HCT116 (cell line): ENCODE measurements around the gene DNM3. TPM values are rescaled to one million over a fixed set of nuclear protein-coding genes. Genes with fewer than 3 reads are reported as not detected.

ENCODE experiments used
- ATAC-seq: fragments of 200-7000 bp; cut with Tn5 transposase; 2 replicates; pipeline ENCODE4 v1.9.1; 2020; ENCODE audit warnings: mild to moderate bottlenecking, moderate library complexity
- BruUV-seq: library from RNA; stranded (reverse); fragments of 400-500 nt; replicated peaks from 2 replicates; lab custom pipeline; 2021; lab: Mats Ljungman, UMichigan
- CTCF ChIA-PET: fragments of 300-600 bp; sonication (Branson Sonifier 250); formaldehyde crosslinking; loops from one replicate; lab custom pipeline; 2021; ENCODE audit warnings: antibody characterized with exemption; lab: Charles Lee
- POLR2A ChIA-PET: fragments of 300-600, 350-600 bp; sonication (Branson Sonifier 250); formaldehyde crosslinking; loops from one replicate; lab custom pipeline; 2021; ENCODE audit warnings: antibody characterized with exemption; lab: Charles Lee
- RAD21 ChIA-PET, 2 experiments: fragments of 300-600 bp; sonication (Branson Sonifier 250); formaldehyde crosslinking; loops; one replicate each; lab custom pipeline; 2023; ENCODE audit warnings: low total read pairs in 2 of 2; ENCODE audit not compliant: uncharacterized antibody in 2 of 2, unreplicated experiment in 2 of 2, low non-redundant PET in 1 of 2; lab: Charles Lee
- DNase-seq: peaks from one replicate; pipeline ENCODE4 v3.0.0-alpha.2; 2010; ENCODE audit warnings: low read depth, low spot score
- H2AFZ ChIP-seq: fragments of 200-600 bp; shearing (Covaris generic), sonication (generic); 2 replicates; pipeline ENCODE4 v1.6.1; 2017; ENCODE audit warnings: low read depth, mixed run types, mixed read lengths, antibody characterized with exemption, low read length; ENCODE audit not compliant: poor library complexity, severe bottlenecking
- H3K27ac ChIP-seq: 2 replicates; pipeline ENCODE4 v1.5.1; 2012; ENCODE audit warnings: low read depth, low read length
- H3K27me3 ChIP-seq: fragments of 200-600 bp; sonication (generic); 2 replicates; pipeline ENCODE4 v1.6.1; 2016; ENCODE audit warnings: mixed run types, low read length, mixed read lengths; ENCODE audit not compliant: insufficient read depth
- H3K36me3 ChIP-seq, 2 experiments: fragments of 200-500 bp in 1 of 2; fragments of 200-600 bp in 1 of 2; sonication (Bioruptor generic) in 1 of 2; sonication (generic) in 1 of 2; 2 replicates each; pipeline versions ENCODE4 v1.5.1 to v1.6.1; 2014 to 2016; ENCODE audit warnings: low read length in 2 of 2, inconsistent platforms in 1 of 2, mixed read lengths in 1 of 2, mixed run types in 1 of 2; ENCODE audit not compliant: insufficient read depth in 2 of 2, control insufficient read depth in 1 of 2
- H3K4me1 ChIP-seq, 2 experiments: fragments of 200-600 bp in 1 of 2; sonication (generic) in 1 of 2; 2 replicates each; pipeline versions ENCODE4 v1.5.1 to v1.6.1; 2012 to 2017; ENCODE audit warnings: low read length in 2 of 2, inconsistent platforms in 1 of 2, mild to moderate bottlenecking in 1 of 2, mixed read lengths in 1 of 2, mixed run types in 1 of 2, moderate library complexity in 1 of 2; ENCODE audit not compliant: insufficient read depth in 2 of 2, control insufficient read depth in 1 of 2
- H3K4me2 ChIP-seq: fragments of 200-600 bp; sonication (generic); 2 replicates; pipeline ENCODE4 v1.6.1; 2017; ENCODE audit warnings: mixed run types, low read length, mixed read lengths
- H3K4me3 ChIP-seq, 2 experiments: fragments of 200-600 bp in 1 of 2; sonication (generic) in 1 of 2; replicated peaks in 1 of 2; 2 replicates each; pipeline ENCODE4 v1.5.1; 2011 to 2016; ENCODE audit warnings: low read length in 2 of 2, control low read depth in 1 of 2, low read depth in 1 of 2, mild to moderate bottlenecking in 1 of 2, mixed read lengths in 1 of 2, mixed run types in 1 of 2
- H3K79me2 ChIP-seq: fragments of 200-600 bp; sonication (generic); 2 replicates; pipeline ENCODE4 v1.6.1; 2017; ENCODE audit warnings: mild to moderate bottlenecking, mixed run types, low read length, moderate library complexity, mixed read lengths; ENCODE audit not compliant: insufficient read depth
- H3K9ac ChIP-seq: fragments of 200-600 bp; sonication (generic); 2 replicates; pipeline ENCODE4 v1.6.1; 2016; ENCODE audit warnings: low read length, mixed read lengths
- H3K9me2 ChIP-seq: fragments of 200-600 bp; sonication (generic), shearing (Covaris generic); 2 replicates; pipeline ENCODE4 v1.6.1; 2017; ENCODE audit warnings: mixed run types, mild to moderate bottlenecking, moderate library complexity; ENCODE audit not compliant: insufficient read depth
- H3K9me3 ChIP-seq, 2 experiments: fragments of 200-500 bp in 1 of 2; fragments of 200-600 bp in 1 of 2; sonication (Bioruptor generic) in 1 of 2; sonication (generic) in 1 of 2; 2 replicates each; pipeline ENCODE4 v1.6.1; 2014 to 2017; ENCODE audit warnings: low read length in 2 of 2, mixed read lengths in 2 of 2, inconsistent platforms in 1 of 2, low read depth in 1 of 2, mild to moderate bottlenecking in 1 of 2, mixed run types in 1 of 2, moderate library complexity in 1 of 2; ENCODE audit not compliant: control insufficient read depth in 1 of 2, insufficient read depth in 1 of 2
- H4K20me1 ChIP-seq: fragments of 200-600 bp; sonication (generic), shearing (Covaris generic); 2 replicates; pipeline ENCODE4 v1.6.1; 2017; ENCODE audit warnings: mixed run types, mild to moderate bottlenecking, moderate library complexity; ENCODE audit not compliant: insufficient read depth
- ATF3 ChIP-seq: IDR thresholded peaks from 2 replicates; pipeline ENCODE4 v1.6.1; 2012
- CTCF ChIP-seq, 3 experiments: fragments of 200-600 bp in 1 of 3; sonication (generic) in 1 of 3; IDR thresholded peaks in 2 of 3; conservative IDR thresholded peaks in 1 of 3; 2 replicates each; pipeline ENCODE4 v1.5.1; 2012 to 2017; ENCODE audit warnings: low read depth in 2 of 3, low read length in 2 of 3, antibody characterized with exemption in 1 of 3, borderline replicate concordance in 1 of 3, control low read depth in 1 of 3, mild to moderate bottlenecking in 1 of 3, mixed read lengths in 1 of 3, mixed run types in 1 of 3, moderate library complexity in 1 of 3; ENCODE audit not compliant: insufficient read depth in 1 of 3
- EGR1 ChIP-seq: IDR thresholded peaks from 2 replicates; pipeline ENCODE4 v1.6.1; 2012; ENCODE audit warnings: low read depth
- ELF1 ChIP-seq: IDR thresholded peaks from 2 replicates; pipeline ENCODE4 v1.6.1; 2012; ENCODE audit warnings: low read depth, borderline replicate concordance
- EZH2phosphoT487 ChIP-seq: fragments of 200-600 bp; IDR thresholded peaks from 2 replicates; pipeline ENCODE4 v1.6.1; 2018; ENCODE audit warnings: antibody characterized with exemption, borderline replicate concordance
- FOSL1 ChIP-seq: IDR thresholded peaks from 2 replicates; pipeline ENCODE4 v1.6.1; 2012; ENCODE audit warnings: low read depth
- JUND ChIP-seq: IDR thresholded peaks from 2 replicates; pipeline ENCODE4 v1.6.1; 2012
- POLR2A ChIP-seq: IDR thresholded peaks from 2 replicates; pipeline ENCODE4 v1.7.0; 2011; ENCODE audit warnings: borderline replicate concordance; ENCODE audit not compliant: insufficient read depth, insufficient read length; ENCODE audit errors: extremely low read depth
- RAD21 ChIP-seq: IDR thresholded peaks from 2 replicates; pipeline ENCODE4 v1.6.1; 2012; ENCODE audit warnings: low read depth, mild to moderate bottlenecking
- SIN3A ChIP-seq: IDR thresholded peaks from 2 replicates; pipeline ENCODE4 v1.6.1; 2012; ENCODE audit warnings: low read depth
- SP1 ChIP-seq: IDR thresholded peaks from 2 replicates; pipeline ENCODE4 v1.6.1; 2012; ENCODE audit warnings: low read depth
- SRF ChIP-seq: IDR thresholded peaks from 2 replicates; pipeline ENCODE4 v1.6.1; 2012; ENCODE audit warnings: low read depth
- TCF7L2 ChIP-seq: IDR thresholded peaks from 2 replicates; pipeline ENCODE4 v1.7.0; 2011; ENCODE audit warnings: borderline replicate concordance, inconsistent platforms; ENCODE audit not compliant: insufficient read depth, insufficient read length; ENCODE audit errors: extremely low read depth
- YY1 ChIP-seq: IDR thresholded peaks from 2 replicates; pipeline ENCODE4 v1.6.1; 2011; ENCODE audit warnings: low read length, low read depth, moderate library complexity, mild to moderate bottlenecking; ENCODE audit not compliant: insufficient replicate concordance; ENCODE audit errors: extremely low read depth
- ZBTB33 ChIP-seq: IDR thresholded peaks from 2 replicates; pipeline ENCODE4 v1.6.1; 2011; ENCODE audit warnings: mild to moderate bottlenecking, low read length, moderate library complexity; ENCODE audit not compliant: insufficient replicate concordance; ENCODE audit errors: extremely low read depth
- ZFX ChIP-seq: fragments of 450-650 bp; IDR thresholded peaks from 2 replicates; pipeline ENCODE4 v1.6.1; 2017
- ZNF274 ChIP-seq: fragments of 200-500 bp; sonication (Bioruptor generic); IDR thresholded peaks from 2 replicates; pipeline ENCODE4 v1.6.1; 2014; ENCODE audit warnings: mild to moderate bottlenecking, low read depth, low read length, inconsistent platforms
- intact Hi-C: fragments of 100-400 bp; cut with micrococcal nuclease; formaldehyde crosslinking; loops from 2 replicates; pipeline ENCODE4 v1.10.0; 2022
- total RNA-seq: library from RNA; stranded (reverse); gene quantifications from one replicate; pipeline ENCODE4 v1.2.1, GENCODE V29; 2021; ENCODE audit not compliant: unreplicated experiment

DNM3 gene
- total RNA-seq, 1 experiment from 2014 or later, result 3.1 TPM

GRCh38 chr1:171901245-171901644 is 59.9 kb downstream of the DNM3 start:
- Histone ChIP-seq H2AFZ (no peak overlapping the region), H3K79me2 (no peaks in the 10 kb centered on the region), H3K27me3 (no peaks in the 10 kb centered on the region), H3K9ac (no peak overlapping the region), H3K9me3 (no peaks in the 10 kb centered on the region), H3K9me2 (no peaks in the 10 kb centered on the region), H3K27ac (no peak overlapping the region), H3K4me2 (peak overlapping the region; percentile 17; the same call in 1 of the 2 replicates), H3K4me3 (no peak overlapping the region), H3K36me3 (no peaks in the 10 kb centered on the region), H3K4me1 (peaks cover 0 to 7% of the 10 kb centered on the region in 2 experiments; a peak in 1 of 4 replicates), H4K20me1 (no peaks in the 10 kb centered on the region)
- ChIA-PET RAD21 (no interaction called here), CTCF (no interaction called here), POLR2A (no interaction called here)
- ATAC-seq (peak; percentile 50), DNase-seq (no peak)
- TF ChIP-seq ZNF274 (no peak), SP1 (no peak), EZH2phosphoT487 (no peak), ZBTB33 (no peak), RAD21 (no peak), ATF3 (no peak)
- intact Hi-C loops, result no loop called here
- no TSS peak for BruUV-seq

GRCh38 chr1:171902527-171902926 is 61.2 kb downstream of the DNM3 start:
- intact Hi-C loops, result no loop called here
- H3K27me3 ChIP-seq, result no peaks in the 10 kb centered on the region

More at GRCh38 chr1:171902527-171902926, 61.2 kb downstream of the DNM3 start:
- H3K27ac ChIP-seq, result no peak overlapping the region
- no peaks in the 10 kb centered on the region for H3K9me2 ChIP-seq
- DNase-seq, result no peak
- no peaks in the 10 kb centered on the region for H3K79me2 ChIP-seq
- H3K9me3 ChIP-seq, result no peaks in the 10 kb centered on the region
- RAD21 ChIA-PET, result no interaction called here
- no peak for TF ChIP-seq ZNF274
- TF ChIP-seq YY1, result no peak
- TF ChIP-seq ELF1, result no peak
- TF ChIP-seq SRF, result no peak
- no peak for TF ChIP-seq ZFX
- no peak for TF ChIP-seq SIN3A
- no peak for TF ChIP-seq CTCF (IDR thresholded peaks at IDR 0.05 in 2 of 3, conservative IDR thresholded peaks at IDR 0.05 in 1 of 3; ENCODE audit: borderline replicate concordance in 1 of 3, insufficient read depth in 1 of 3, low read depth in 2 of 3, low read length in 2 of 3)
- TF ChIP-seq EGR1, result no peak
- no peak for TF ChIP-seq JUND
- no peak for TF ChIP-seq POLR2A
- TF ChIP-seq FOSL1, result no peak
- TF ChIP-seq TCF7L2, result no peak
- TF ChIP-seq, all 23 proteins: peak for 0
- CTCF ChIA-PET, result no interaction called here
- H3K9ac ChIP-seq, result no peak overlapping the region
- no peaks in the 10 kb centered on the region for H4K20me1 ChIP-seq
- H3K4me1 ChIP-seq, result peaks cover 0 to 7% of the 10 kb centered on the region in 2 experiments; a peak in 1 of 4 replicates
- no peaks in the 10 kb centered on the region for H3K36me3 ChIP-seq
- no peak overlapping the region for H3K4me3 ChIP-seq
- no peak for ATAC-seq
- BruUV-seq, result no TSS peak
- H2AFZ ChIP-seq, result no peak overlapping the region
- POLR2A ChIA-PET, result no interaction called here
- no peak overlapping the region for H3K4me2 ChIP-seq
